Right cardiac atrium (tissue), 5 donors: ENCODE measurements around the gene NTNG2. TPM values are rescaled to one million over a fixed set of nuclear protein-coding genes. Genes with fewer than 3 reads are reported as not detected.

Source experiments
- ATAC-seq, 2 donors: fragments of 200-7000 bp; cut with Tn5 transposase; one replicate each; pipeline versions ENCODE4 v1.8.0 to v1.9.1; 2020; ENCODE audit warnings: moderate library complexity in 2 of 2, mild to moderate bottlenecking in 1 of 2
- DNase-seq, 3 donors: peaks; one replicate each; pipeline ENCODE4 v3.0.0-alpha.2; 2020
- H3K27ac ChIP-seq: one replicate; pipeline ENCODE4 v1.5.1; 2013; ENCODE audit warnings: mild to moderate bottlenecking, low read length, control low read depth, moderate library complexity
- H3K27me3 ChIP-seq: one replicate; pipeline ENCODE4 v1.6.1; 2013; ENCODE audit not compliant: control insufficient read depth, insufficient read depth
- H3K4me1 ChIP-seq: one replicate; pipeline ENCODE4 v1.6.1; 2013; ENCODE audit warnings: low read length; ENCODE audit not compliant: control insufficient read depth, insufficient read depth
- H3K4me3 ChIP-seq: one replicate; pipeline ENCODE4 v1.5.1; 2013; ENCODE audit warnings: low read length, control low read depth
- H3K9me3 ChIP-seq: one replicate; pipeline ENCODE4 v1.6.1; 2013; ENCODE audit warnings: low read length; ENCODE audit not compliant: control insufficient read depth
- WGBS: extraction: QIAGEN DNeasy Blood & Tissue Kit; methylation state at CpG from one replicate; pipeline ENCODE4 v1.1.7; 2013; 5-methylcytosine and 5-hydroxymethylcytosine counted together
- intact Hi-C, 4 donors: fragments of 100-400 bp; cut with DNase I; formaldehyde crosslinking; loops; one replicate each; pipeline versions ENCODE4 v1.11.0 to v1.14.0; 2022 to 2023
- polyA plus RNA-seq: library from polyadenylated mRNA; stranded (reverse); fragments of 200-250 nt; gene quantifications from one replicate; pipeline ENCODE4 v1.2.3, GENCODE V29; 2013
- total RNA-seq, 4 donors: library from RNA; stranded (reverse); fragmentation: NEBNext Ultra II Directional; extraction: Animal tissue kit (Norgen Biotek cat#: 25700); gene quantifications; one replicate each; pipeline ENCODE4 v1.2.1, GENCODE V29; 2021
- donor health status: healthy with polysubstance abuse.
- donor health status: DM: no; HTN: yes; CAD: no.
- donor health status: DM: no; HTN: no; CAD: no.
- donor health status: DM: no; HTN: yes; CAD: no; lungs with severe emphysema.
- donor health status: DM: yes; HTN: yes; CAD: no.

Gene NTNG2
- total and polyA plus RNA-seq, 5 donors = 8.6 to 27.4 (median 14.6) TPM

- Histone ChIP-seq H3K4me3 (no peak overlapping the region), H3K9me3 (no peaks in the 10 kb centered on the region), H3K27ac (no peak overlapping the region), H3K4me1 (no peaks in the 10 kb centered on the region), H3K27me3 (no peaks in the 10 kb centered on the region)
- no peak for ATAC-seq
- intact Hi-C loops = no loop called here
- DNase-seq = no peak
- WGBS = 87% methylated on average over 3 of the region's 3 CpGs
Measured at GRCh38 chr9:132204883-132205282, 43.0 kb downstream of the NTNG2 start.

DNA sequence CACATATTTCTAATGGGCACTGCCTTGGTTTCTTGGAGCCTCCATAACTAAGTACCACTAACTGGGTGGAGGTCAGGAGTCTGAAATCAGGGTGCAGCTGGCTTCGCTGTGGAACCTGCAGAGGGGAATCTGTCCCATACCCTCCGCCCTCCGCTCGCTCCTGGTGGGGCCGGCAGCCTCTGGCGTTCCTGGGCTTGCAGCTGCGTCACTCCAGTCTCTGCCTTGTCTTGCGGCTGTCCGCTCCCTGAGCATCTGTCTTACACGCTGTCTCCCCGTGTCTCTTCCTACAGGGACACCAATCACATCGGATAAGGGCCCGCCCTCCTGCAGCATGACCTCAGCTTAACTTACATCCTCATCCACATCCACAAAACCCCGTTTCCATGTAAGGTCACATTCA is 45.4 kb downstream of the NTNG2 start:
- Histone ChIP-seq H3K9me3 (no peaks in the 10 kb centered on the region), H3K4me3 (no peak overlapping the region), H3K27me3 (no peaks in the 10 kb centered on the region), H3K27ac (no peak overlapping the region), H3K4me1 (no peaks in the 10 kb centered on the region)
- 66% methylated on average over 14 of the region's 14 CpGs for WGBS
- DNase-seq = no peak
- ATAC-seq = no peak
- intact Hi-C loops = no loop called here

GRCh38 chr9:132207839-132208615 is 46.2 kb downstream of the NTNG2 start:
- no peak overlapping the region for H3K4me3 ChIP-seq
- H3K4me1 ChIP-seq = no peaks in the 10 kb centered on the region
- no peak for DNase-seq
- no peak for ATAC-seq
- no peaks in the 10 kb centered on the region for H3K27me3 ChIP-seq
- no peaks in the 10 kb centered on the region for H3K9me3 ChIP-seq
- WGBS = 71% methylated on average over 16 of the region's 16 CpGs
- H3K27ac ChIP-seq = no peak overlapping the region
- intact Hi-C loops = no loop called here

GRCh38 chr9:132209228-132209627 is 47.4 kb downstream of the NTNG2 start:
- no peak for DNase-seq
- Histone ChIP-seq H3K4me3 (no peak overlapping the region), H3K27me3 (no peaks in the 10 kb centered on the region), H3K27ac (no peak overlapping the region), H3K9me3 (no peaks in the 10 kb centered on the region), H3K4me1 (peaks cover 1% of the 10 kb centered on the region)
- 76% methylated on average over 30 of the region's 30 CpGs for WGBS
- intact Hi-C loops = no loop called here
- ATAC-seq = no peak

DNA sequence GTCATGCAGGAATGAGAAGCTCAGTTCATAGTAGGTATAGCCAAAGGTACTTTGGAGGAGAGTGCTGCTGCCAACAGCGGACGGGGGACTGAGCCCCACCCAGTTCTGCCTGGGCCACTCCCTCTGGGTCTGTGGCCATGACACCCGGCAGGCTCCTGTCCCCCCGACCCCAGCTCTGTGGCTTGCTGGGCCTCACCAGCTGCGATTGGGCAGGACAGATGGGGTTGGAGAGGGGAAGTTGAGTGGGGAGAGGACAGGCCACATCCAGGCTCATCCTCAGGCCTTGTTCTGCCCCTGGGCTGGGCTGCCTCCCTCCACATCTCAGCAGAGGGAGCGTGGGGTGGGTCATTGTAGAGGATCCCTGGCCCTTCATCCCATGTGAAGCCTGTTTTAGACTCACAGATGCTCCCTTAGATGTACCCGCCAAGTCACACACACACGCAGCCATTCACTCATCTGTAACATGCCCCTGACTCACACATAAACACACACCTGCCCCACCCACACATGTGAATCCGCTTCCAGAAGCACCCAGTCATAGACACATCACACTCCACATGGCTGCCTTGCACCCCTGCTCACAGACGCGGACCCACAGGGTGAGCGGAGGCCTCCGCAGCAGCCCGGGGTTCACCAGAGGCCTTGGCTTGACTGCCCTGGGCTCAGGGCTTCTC is 48.8 kb downstream of the NTNG2 start:
- H3K27ac ChIP-seq = no peak overlapping the region
- WGBS = 84% methylated on average over 14 of the region's 14 CpGs
- no peak overlapping the region for H3K4me3 ChIP-seq
- DNase-seq (no peak), ATAC-seq (no peak)
- H3K27me3 ChIP-seq = no peaks in the 10 kb centered on the region
- peaks cover 4% of the 10 kb centered on the region for H3K4me1 ChIP-seq
- H3K9me3 ChIP-seq = no peaks in the 10 kb centered on the region
- intact Hi-C loops = no loop called here

DNA sequence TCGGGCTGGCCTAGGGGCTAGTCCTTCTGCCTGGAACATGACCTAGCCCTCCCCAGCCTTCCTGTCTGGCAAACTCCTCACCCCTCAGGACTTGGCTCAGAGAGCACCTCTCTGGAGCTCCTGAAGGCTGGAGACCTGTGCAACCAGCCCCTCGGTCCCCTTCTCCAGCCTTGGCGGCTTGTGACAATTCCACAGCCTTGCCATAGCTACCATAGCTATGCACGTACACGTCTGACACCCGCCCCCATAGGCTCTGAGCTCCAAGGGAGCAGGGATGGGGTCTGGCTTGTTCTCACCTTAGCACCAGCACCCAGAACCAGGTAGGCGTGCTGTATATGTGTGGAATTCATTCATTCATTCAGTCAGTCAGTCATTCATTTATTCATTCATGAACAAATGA is 49.7 kb downstream of the NTNG2 start:
- 90% methylated on average over 7 of the region's 7 CpGs for WGBS
- ATAC-seq = no peak
- no peak overlapping the region for H3K4me3 ChIP-seq
- peaks cover 4% of the 10 kb centered on the region for H3K4me1 ChIP-seq
- H3K27me3 ChIP-seq = no peaks in the 10 kb centered on the region
- no peak for DNase-seq
- intact Hi-C loops = no loop called here
- no peaks in the 10 kb centered on the region for H3K9me3 ChIP-seq
- no peak overlapping the region for H3K27ac ChIP-seq

DNA sequence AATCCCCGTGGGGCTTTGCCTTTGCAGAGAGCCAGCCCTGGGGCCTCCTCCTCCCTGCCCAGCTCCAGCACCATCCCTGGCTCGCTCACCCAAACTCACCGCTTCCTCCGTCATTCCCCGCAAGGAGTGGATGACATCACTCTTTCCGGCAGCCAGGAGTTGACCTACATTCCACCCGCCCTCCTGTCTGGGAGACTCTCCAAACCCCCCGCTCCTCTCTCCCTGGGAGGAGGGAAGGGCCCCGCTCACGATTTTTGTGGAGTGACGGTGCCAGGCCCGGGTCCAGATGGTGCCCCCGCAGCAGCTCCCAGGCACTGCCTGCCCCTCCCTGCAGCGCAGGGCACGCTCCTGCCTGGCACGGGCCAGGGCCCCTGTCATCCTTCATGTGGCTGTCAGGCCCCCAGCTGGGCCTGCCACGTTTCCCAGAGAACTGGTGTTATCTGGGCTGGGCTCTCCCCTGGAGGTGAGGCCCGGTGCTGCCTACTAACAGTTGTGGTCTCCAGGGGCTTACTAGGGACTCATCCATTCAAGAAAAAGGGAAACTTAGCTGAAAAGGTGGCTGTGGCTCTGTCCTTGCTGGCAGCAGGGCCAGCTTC is 52.3 kb downstream of the NTNG2 start:
- ATAC-seq (peak; percentile 88 to 93), DNase-seq (peak; percentile 76 to 85 (median 77))
- Histone ChIP-seq H3K4me1 (peaks cover 4% of the 10 kb centered on the region), H3K27ac (peak overlapping the region; percentile 90), H3K4me3 (no peak overlapping the region), H3K9me3 (no peaks in the 10 kb centered on the region), H3K27me3 (no peaks in the 10 kb centered on the region)
- intact Hi-C loops = no loop called here
- 8% methylated on average over 18 of the region's 18 CpGs for WGBS

DNA sequence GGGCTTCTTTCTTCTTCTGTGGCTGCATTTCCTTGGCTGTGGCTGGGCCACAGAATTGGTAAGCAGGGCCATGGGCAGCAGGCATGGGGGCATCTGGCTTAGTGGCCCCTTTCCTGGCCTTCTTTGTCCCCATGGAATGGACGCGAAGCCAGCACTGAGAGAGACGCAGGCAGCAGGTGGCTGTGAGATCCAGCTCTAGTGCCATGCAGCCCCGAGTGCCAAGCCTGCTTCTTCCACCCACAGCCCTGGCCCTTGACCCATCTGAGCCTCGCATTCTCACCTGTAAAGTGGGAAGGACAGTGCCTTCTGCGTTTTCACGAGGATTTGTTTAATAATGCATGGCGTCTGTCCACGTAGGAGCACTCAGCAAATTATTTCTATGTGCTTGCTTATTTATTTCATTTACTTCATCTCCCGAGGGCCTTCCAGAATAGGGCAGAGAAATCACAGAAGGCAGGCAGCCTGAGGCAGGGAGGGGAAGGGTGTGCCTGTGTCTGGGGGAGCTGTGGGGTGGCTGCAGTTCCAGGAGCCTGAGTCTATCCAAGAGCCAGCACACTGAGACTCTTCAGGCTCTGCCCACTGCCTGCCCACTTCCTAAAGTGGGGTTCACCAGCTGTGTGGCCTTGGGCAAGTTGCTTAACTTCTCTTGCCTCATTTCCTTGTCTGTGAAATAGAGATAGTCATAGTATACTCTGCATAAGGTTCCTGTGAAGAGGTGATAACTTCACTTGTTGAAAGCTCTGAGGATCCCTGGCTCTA is 55.2 kb downstream of the NTNG2 start:
- intact Hi-C loops = no loop called here
- no peak overlapping the region for H3K4me3 ChIP-seq
- ATAC-seq (no peak), DNase-seq (no peak)
- H3K27ac ChIP-seq = no peak overlapping the region
- WGBS = 76% methylated on average over 10 of the region's 10 CpGs
- no peaks in the 10 kb centered on the region for H3K27me3 ChIP-seq
- H3K4me1 ChIP-seq = peaks cover 4% of the 10 kb centered on the region
- no peaks in the 10 kb centered on the region for H3K9me3 ChIP-seq

DNA sequence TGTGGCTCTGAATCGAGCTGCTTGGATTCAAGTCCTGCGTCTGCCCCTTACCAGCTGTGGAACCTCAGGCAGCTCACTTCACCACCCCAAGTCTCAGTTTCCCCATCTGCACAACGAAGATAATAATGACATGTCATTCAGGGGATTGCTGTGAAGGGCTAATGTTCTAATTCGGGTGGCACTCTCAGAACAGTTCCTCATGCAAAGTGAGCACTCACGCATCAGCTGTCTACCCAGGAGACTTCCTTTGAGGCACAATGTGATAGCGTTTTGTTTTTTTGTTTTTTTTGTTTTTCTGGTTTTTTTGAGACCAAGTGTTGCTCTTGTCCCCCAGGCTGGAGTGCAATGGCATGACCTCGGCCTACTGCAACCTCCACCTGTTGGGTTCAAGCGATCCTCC is 56.4 kb downstream of the NTNG2 start:
- DNase-seq (no peak), ATAC-seq (no peak)
- no peaks in the 10 kb centered on the region for H3K9me3 ChIP-seq
- intact Hi-C loops = no loop called here
- no peak overlapping the region for H3K4me3 ChIP-seq
- H3K27me3 ChIP-seq = no peaks in the 10 kb centered on the region
- peaks cover 4% of the 10 kb centered on the region for H3K4me1 ChIP-seq
- 80% methylated on average over 8 of the region's 8 CpGs for WGBS
- H3K27ac ChIP-seq = no peak overlapping the region

DNA sequence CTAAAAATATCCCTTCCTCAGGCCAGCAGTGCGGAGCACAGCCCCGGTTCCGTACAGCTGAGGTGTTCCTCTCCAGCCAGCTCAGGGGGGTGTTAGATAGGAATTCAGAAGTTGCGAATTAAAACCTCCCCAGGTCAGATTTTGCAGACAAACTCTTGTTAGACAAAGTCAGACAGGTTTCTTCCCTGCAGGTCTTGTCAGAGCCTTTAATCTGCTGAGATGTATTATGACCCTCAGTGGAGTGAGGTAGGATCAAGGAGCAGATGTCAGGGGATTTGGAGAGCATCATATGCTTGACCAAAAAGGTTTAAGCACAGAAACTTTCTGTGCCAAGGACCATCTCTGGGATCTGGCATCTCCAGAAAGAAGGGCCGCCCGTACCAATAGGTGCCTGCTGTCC is 60.1 kb downstream of the NTNG2 start:
- Histone ChIP-seq H3K4me3 (no peak overlapping the region), H3K27me3 (no peaks in the 10 kb centered on the region), H3K4me1 (no peaks in the 10 kb centered on the region), H3K9me3 (no peaks in the 10 kb centered on the region), H3K27ac (no peak overlapping the region)
- DNase-seq (no peak), ATAC-seq (no peak)
- intact Hi-C loops = no loop called here
- 75% methylated on average over 6 of the region's 6 CpGs for WGBS

- ATAC-seq = no peak
- WGBS = 83% methylated on average over 3 of the region's 3 CpGs
- H3K9me3 ChIP-seq = no peaks in the 10 kb centered on the region
- intact Hi-C loops = no loop called here
- DNase-seq = no peak
- H3K27me3 ChIP-seq = no peaks in the 10 kb centered on the region
- H3K27ac ChIP-seq = no peak overlapping the region
- H3K4me3 ChIP-seq = no peak overlapping the region
- H3K4me1 ChIP-seq = no peaks in the 10 kb centered on the region
Measured at GRCh38 chr9:132224645-132225044, 62.8 kb downstream of the NTNG2 start.
